ENCODE measurements around the gene OR52E6. TPM values are rescaled to one million over a fixed set of nuclear protein-coding genes. Genes with fewer than 3 reads are reported as not detected.

OR52E6 gene
- not detected in 2 replicates for total RNA-seq (2014; rRNA removed; shearing (Covaris generic))

GRCh38 chr11:5841797-5842196 is at the start of gene OR52E6:
Gene OR52E6 (minus strand): TSS chr11:5841897. CDS start chr11:5841897, 0 bp downstream.
- in situ Hi-C loops (cut with HindIII; ENCODE audit: low sequenced_read_pairs) = no loop called here
- DNase-seq (ENCODE audit: low spot score) = no peak

GRCh38 chr11:5891216-5891800 is 49.6 kb upstream of the OR52E6 start:
- in situ Hi-C loops (cut with HindIII; ENCODE audit: low sequenced_read_pairs) = no loop called here
- DNase-seq (ENCODE audit: low spot score) = peak; percentile 13

- no peak for DNase-seq (ENCODE audit: low spot score)
- in situ Hi-C loops (cut with HindIII; ENCODE audit: low sequenced_read_pairs) = no loop called here
Observed at GRCh38 chr11:5887661-5888060, 46.0 kb upstream of the OR52E6 start.

GRCh38 chr11:5887172-5887571 is 45.5 kb upstream of the OR52E6 start:
- no peak for DNase-seq (ENCODE audit: low spot score)
- in situ Hi-C loops (cut with HindIII; ENCODE audit: low sequenced_read_pairs) = no loop called here

- in situ Hi-C loops (cut with HindIII; ENCODE audit: low sequenced_read_pairs) = no loop called here
- DNase-seq (ENCODE audit: low spot score) = no peak
Observed at GRCh38 chr11:5881756-5882155, 40.1 kb upstream of the OR52E6 start.

GRCh38 chr11:5880329-5880728 is 38.6 kb upstream of the OR52E6 start, which contains the start of gene OR52E4:
Gene OR52E4 (plus strand): TSS chr11:5880629. CDS start chr11:5884293, 3,664 bp downstream.
- in situ Hi-C loops (cut with HindIII; ENCODE audit: low sequenced_read_pairs) = no loop called here
- DNase-seq (ENCODE audit: low spot score) = no peak

- no peak for DNase-seq (ENCODE audit: low spot score)
- in situ Hi-C loops (cut with HindIII; ENCODE audit: low sequenced_read_pairs) = no loop called here
Observed at GRCh38 chr11:5878564-5878963, 36.9 kb upstream of the OR52E6 start.

- in situ Hi-C loops (cut with HindIII; ENCODE audit: low sequenced_read_pairs) = no loop called here
- DNase-seq (ENCODE audit: low spot score) = no peak
Observed at GRCh38 chr11:5865826-5866225, 24.1 kb upstream of the OR52E6 start.

- DNase-seq (ENCODE audit: low spot score) = no peak
- in situ Hi-C loops (cut with HindIII; ENCODE audit: low sequenced_read_pairs) = no loop called here
Observed at GRCh38 chr11:5857590-5857989, 15.9 kb upstream of the OR52E6 start, which contains the start of gene OR52E8. Gene OR52E8 (minus strand): TSS chr11:5857690. CDS start chr11:5857690, 0 bp downstream.

GRCh38 chr11:5851002-5851401 is 9.3 kb upstream of the OR52E6 start:
- no peak for DNase-seq (ENCODE audit: low spot score)
- in situ Hi-C loops (cut with HindIII; ENCODE audit: low sequenced_read_pairs) = no loop called here

GRCh38 chr11:5847711-5848110 is 6.0 kb upstream of the OR52E6 start:
- in situ Hi-C loops (cut with HindIII; ENCODE audit: low sequenced_read_pairs) = no loop called here
- no peak for DNase-seq (ENCODE audit: low spot score)

GRCh38 chr11:5846701-5847100 is 5.0 kb upstream of the OR52E6 start:
- no peak for DNase-seq (ENCODE audit: low spot score)
- in situ Hi-C loops (cut with HindIII; ENCODE audit: low sequenced_read_pairs) = no loop called here

GRCh38 chr11:5837695-5838094 is 4.0 kb downstream of the OR52E6 start:
- no peak for DNase-seq (ENCODE audit: low spot score)
- in situ Hi-C loops (cut with HindIII; ENCODE audit: low sequenced_read_pairs) = no loop called here

- in situ Hi-C loops (cut with HindIII; ENCODE audit: low sequenced_read_pairs) = no loop called here
- DNase-seq (ENCODE audit: low spot score) = no peak
Observed at GRCh38 chr11:5833446-5833845, 8.3 kb downstream of the OR52E6 start.

GRCh38 chr11:5831196-5831829 is 10.4 kb downstream of the OR52E6 start:
- in situ Hi-C loops (cut with HindIII; ENCODE audit: low sequenced_read_pairs) = no loop called here
- no peak for DNase-seq (ENCODE audit: low spot score)

- in situ Hi-C loops (cut with HindIII; ENCODE audit: low sequenced_read_pairs) = no loop called here
- DNase-seq (ENCODE audit: low spot score) = no peak
Observed at GRCh38 chr11:5818245-5818886, 23.3 kb downstream of the OR52E6 start.

GRCh38 chr11:5815534-5815933 is 26.2 kb downstream of the OR52E6 start:
- DNase-seq (ENCODE audit: low spot score) = no peak
- in situ Hi-C loops (cut with HindIII; ENCODE audit: low sequenced_read_pairs) = no loop called here

- in situ Hi-C loops (cut with HindIII; ENCODE audit: low sequenced_read_pairs) = no loop called here
- no peak for DNase-seq (ENCODE audit: low spot score)
Observed at GRCh38 chr11:5809905-5810795, 31.5 kb downstream of the OR52E6 start.

GRCh38 chr11:5809122-5809519 is 32.6 kb downstream of the OR52E6 start:
- DNase-seq (ENCODE audit: low spot score) = no peak
- in situ Hi-C loops (cut with HindIII; ENCODE audit: low sequenced_read_pairs) = no loop called here
